EL (cell line): ENCODE results near the gene CLEC14A.

Experiments
- DNase-seq: peaks from one replicate; pipeline ENCODE4 v3.0.0-alpha.2; 2016

The CLEC14A gene

DNA sequence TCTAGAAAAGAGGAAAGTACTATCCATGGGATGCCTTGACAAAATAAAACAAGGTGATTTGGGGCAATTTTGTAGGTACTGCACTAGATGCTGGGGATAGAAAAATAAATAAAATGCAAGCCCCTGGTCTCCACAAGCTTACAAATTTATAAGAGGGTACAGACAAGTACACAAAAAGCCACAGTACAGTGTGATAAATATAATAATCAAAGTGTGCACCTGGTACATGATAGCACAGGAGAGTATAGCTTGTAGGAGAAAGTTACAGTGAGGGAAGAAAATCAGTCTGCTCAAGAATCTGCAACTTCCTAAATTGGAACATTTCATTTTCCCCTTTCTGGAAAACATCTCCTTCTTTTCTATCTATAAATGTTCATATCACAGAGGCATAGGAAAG, 51.2 kb downstream of the CLEC14A start:
- DNase-seq, result no peak
